PC-9 (cell line): Measurements from ENCODE around the gene CIDEA. TPM values are rescaled to one million over a fixed set of nuclear protein-coding genes. Genes with fewer than 3 reads are reported as not detected.

Experiments
- BruUV-seq: library from RNA; stranded (reverse); fragments of 400-500 nt; replicated peaks from 2 replicates; lab custom pipeline; 2021; lab: Mats Ljungman, UMichigan
- CTCF ChIA-PET: fragments of 300-600 bp; sonication (Branson Sonifier 250); formaldehyde crosslinking; loops from one replicate; lab custom pipeline; 2022; ENCODE audit warnings: antibody characterized with exemption; lab: Charles Lee
- POLR2A ChIA-PET: fragments of 300-600 bp; sonication (Branson Sonifier 250); formaldehyde crosslinking; loops from one replicate; lab custom pipeline; 2022; ENCODE audit warnings: antibody characterized with exemption; ENCODE audit not compliant: unreplicated experiment; lab: Charles Lee
- DNase-seq, 2 experiments: peaks; one replicate each; pipeline versions ENCODE4 v3.0.0 to v3.0.0-alpha.2; 2015 to 2022; ENCODE audit warnings: mixed read lengths in 1 of 2
- H2AFZ ChIP-seq: fragments of 200-600 bp; sonication (generic); 2 replicates; pipeline ENCODE4 v1.8.1; 2017; ENCODE audit warnings: antibody characterized with exemption
- H3F3A ChIP-seq: fragments of 200-600 bp; sonication (generic); 2 replicates; pipeline ENCODE4 v1.8.1; 2017; ENCODE audit warnings: antibody characterized with exemption, mild to moderate bottlenecking, low read depth; ENCODE audit not compliant: insufficient read depth
- H3K27ac ChIP-seq: fragments of 200-600 bp; sonication (generic); 2 replicates; pipeline ENCODE4 v1.6.1; 2016; ENCODE audit warnings: mixed run types
- H3K27me3 ChIP-seq: fragments of 200-600 bp; sonication (generic); 2 replicates; pipeline ENCODE4 v1.6.1; 2016; ENCODE audit warnings: low read depth, mixed run types; ENCODE audit not compliant: insufficient read depth
- H3K36me3 ChIP-seq: fragments of 200-600 bp; sonication (generic); 2 replicates; pipeline ENCODE4 v1.6.1; 2016; ENCODE audit warnings: low read depth, mixed run types
- H3K4me1 ChIP-seq: fragments of 200-600 bp; sonication (generic); replicated peaks from 2 replicates; pipeline ENCODE4 v1.6.1; 2016; ENCODE audit warnings: mixed run types; ENCODE audit not compliant: insufficient read depth
- H3K4me2 ChIP-seq: fragments of 200-600 bp; sonication (generic); 2 replicates; pipeline ENCODE4 v1.6.1; 2017; ENCODE audit warnings: mixed run types
- H3K4me3 ChIP-seq: fragments of 200-600 bp; sonication (generic); 2 replicates; pipeline ENCODE4 v1.6.1; 2016; ENCODE audit warnings: mixed run types
- H3K79me2 ChIP-seq: fragments of 200-600 bp; sonication (generic); 2 replicates; pipeline ENCODE4 v1.6.1; 2017; ENCODE audit warnings: low read depth, mixed run types
- H3K9me2 ChIP-seq: fragments of 200-600 bp; sonication (generic); 2 replicates; pipeline ENCODE4 v1.8.1; 2017; ENCODE audit warnings: mild to moderate bottlenecking; ENCODE audit not compliant: insufficient read depth
- H3K9me3 ChIP-seq: fragments of 200-600 bp; sonication (generic); 2 replicates; pipeline ENCODE4 v1.8.1; 2016; ENCODE audit warnings: low read depth; ENCODE audit not compliant: insufficient read depth
- H4K20me1 ChIP-seq: fragments of 200-600 bp; sonication (generic); 2 replicates; pipeline ENCODE4 v1.8.1; 2017; ENCODE audit not compliant: insufficient read depth
- CTCF ChIP-seq: fragments of 200-600 bp; sonication (generic); conservative IDR thresholded peaks from 2 replicates; pipeline ENCODE4 v1.6.1; 2017; ENCODE audit warnings: mixed run types, antibody characterized with exemption, mild to moderate bottlenecking, moderate library complexity
- EZH2 ChIP-seq: fragments of 200-600 bp; sonication (generic); IDR thresholded peaks from 2 replicates; pipeline ENCODE4 v1.8.0; 2017; ENCODE audit warnings: antibody characterized with exemption, low read depth
- intact Hi-C: fragments of 100-400 bp; cut with micrococcal nuclease; formaldehyde crosslinking; loops from one replicate; pipeline ENCODE4 v1.10.0; 2022; ENCODE audit not compliant: unreplicated experiment
- total RNA-seq: library from RNA; stranded (reverse); gene quantifications from 2 replicates; pipeline ENCODE4 v1.2.3, GENCODE V29; 2021

CIDEA gene
- total RNA-seq, 1 experiment from 2014 or later: not detected

GRCh38 chr18:12295389-12296086 lies 41.4 kb downstream of the CIDEA start:
- ChIA-PET CTCF (no interaction called here), POLR2A (no interaction called here)
- Histone ChIP-seq H3K79me2 (no peaks in the 10 kb centered on the region), H3K4me1 (0 out of 2 replicates have a peak, but pooled peaks cover 7% of the 10 kb centered on the region), H3K27me3 (no peaks in the 10 kb centered on the region), H4K20me1 (no peaks in the 10 kb centered on the region), H3K36me3 (no peaks in the 10 kb centered on the region), H2AFZ (no peak overlapping the region), H3K27ac (no peak overlapping the region), H3F3A (no peaks in the 10 kb centered on the region), H3K4me2 (no peak overlapping the region), H3K9me2 (no peaks in the 10 kb centered on the region), H3K4me3 (no peak overlapping the region), H3K9me3 (no peaks in the 10 kb centered on the region)
- intact Hi-C loops: no loop called here
- TF ChIP-seq CTCF (no peak), EZH2 (no peak)
- BruUV-seq: no TSS peak
- no peak for DNase-seq

- 0 out of 2 replicates have a peak, but pooled peaks cover 7% of the 10 kb centered on the region for H3K4me1 ChIP-seq
- POLR2A ChIA-PET: no interaction called here
- CTCF ChIA-PET: no interaction called here
- H3K27me3 ChIP-seq: no peaks in the 10 kb centered on the region
- H2AFZ ChIP-seq: no peak overlapping the region
- intact Hi-C loops: no loop called here
- H3K27ac ChIP-seq: no peak overlapping the region
- no peaks in the 10 kb centered on the region for H3K9me2 ChIP-seq
- H3F3A ChIP-seq: no peaks in the 10 kb centered on the region
- no peaks in the 10 kb centered on the region for H3K9me3 ChIP-seq
- H3K4me2 ChIP-seq: no peak overlapping the region
- BruUV-seq: no TSS peak
- TF ChIP-seq CTCF (no peak), EZH2 (no peak)
- H4K20me1 ChIP-seq: no peaks in the 10 kb centered on the region
- H3K4me3 ChIP-seq: no peak overlapping the region
- no peak for DNase-seq
- H3K36me3 ChIP-seq: no peaks in the 10 kb centered on the region
- no peaks in the 10 kb centered on the region for H3K79me2 ChIP-seq
These were observed 41.9 kb downstream of the CIDEA start for GRCh38 chr18:12296087-12296403.

GRCh38 chr18:12296457-12296856 lies 42.3 kb downstream of the CIDEA start:
- TF ChIP-seq EZH2 (no peak), CTCF (no peak)
- Histone ChIP-seq H3K36me3 (no peaks in the 10 kb centered on the region), H3K27ac (no peak overlapping the region), H3K9me2 (no peaks in the 10 kb centered on the region), H2AFZ (no peak overlapping the region), H4K20me1 (no peaks in the 10 kb centered on the region), H3K4me3 (no peak overlapping the region), H3K79me2 (no peaks in the 10 kb centered on the region), H3K4me1 (0 out of 2 replicates have a peak, but pooled peaks cover 7% of the 10 kb centered on the region), H3K27me3 (no peaks in the 10 kb centered on the region), H3K9me3 (no peaks in the 10 kb centered on the region), H3F3A (no peaks in the 10 kb centered on the region), H3K4me2 (no peak overlapping the region)
- ChIA-PET POLR2A (no interaction called here), CTCF (no interaction called here)
- no peak for DNase-seq
- intact Hi-C loops: no loop called here
- no TSS peak for BruUV-seq
